ENCODE measurements around the gene ATP2C2. TPM values are rescaled to one million over a fixed set of nuclear protein-coding genes. Genes with fewer than 3 reads are reported as not detected.
"Not testable (repeated sequence)": the region's sequence is repeated elsewhere in the genome, so short reads cannot be mapped to it uniquely, and the experiment has no call there.

ATP2C2 gene
- total RNA-seq, 1 donor from 2014 or later = 33.2 TPM

GRCh38 chr16:84449156-84450140, 81.1 kb downstream of the ATP2C2 start:
- DNase-seq (ENCODE audit: low spot score) = no peak

- no peak for DNase-seq (ENCODE audit: low spot score)
Observed at GRCh38 chr16:84450176-84450865, 82.0 kb downstream of the ATP2C2 start.

- DNase-seq (ENCODE audit: low spot score) = not testable (repeated sequence)
Observed at GRCh38 chr16:84451010-84451676, 82.8 kb downstream of the ATP2C2 start.

- no peak for DNase-seq (ENCODE audit: low spot score)
Observed at GRCh38 chr16:84451781-84452180, 83.4 kb downstream of the ATP2C2 start.

GRCh38 chr16:84453061-84453752, 84.9 kb downstream of the ATP2C2 start:
- no peak for DNase-seq (ENCODE audit: low spot score)

- no peak for DNase-seq (ENCODE audit: low spot score)
Observed at GRCh38 chr16:84454611-84455010, 86.3 kb downstream of the ATP2C2 start.

- DNase-seq (ENCODE audit: low spot score) = no peak
Observed at GRCh38 chr16:84455031-84455430, 86.7 kb downstream of the ATP2C2 start.

- DNase-seq (ENCODE audit: low spot score) = no peak
Observed at GRCh38 chr16:84458606-84459532, 90.5 kb downstream of the ATP2C2 start.

GRCh38 chr16:84459533-84459894, 91.2 kb downstream of the ATP2C2 start:
- no peak for DNase-seq (ENCODE audit: low spot score)

GRCh38 chr16:84459941-84460405, 91.6 kb downstream of the ATP2C2 start:
- no peak for DNase-seq (ENCODE audit: low spot score)

GRCh38 chr16:84460406-84461028, 92.2 kb downstream of the ATP2C2 start:
- DNase-seq (ENCODE audit: low spot score) = no peak

- no peak for DNase-seq (ENCODE audit: low spot score)
Observed at GRCh38 chr16:84461029-84461412, 92.7 kb downstream of the ATP2C2 start.

GRCh38 chr16:84461413-84462295, 93.3 kb downstream of the ATP2C2 start:
- DNase-seq (ENCODE audit: low spot score) = no peak

GRCh38 chr16:84462296-84463210, 94.2 kb downstream of the ATP2C2 start:
- no peak for DNase-seq (ENCODE audit: low spot score)

- DNase-seq (ENCODE audit: low spot score) = no peak
Observed at GRCh38 chr16:84463221-84463620, 94.9 kb downstream of the ATP2C2 start.

- DNase-seq (ENCODE audit: low spot score) = no peak
Observed at GRCh38 chr16:84464116-84464515, 95.8 kb downstream of the ATP2C2 start.

GRCh38 chr16:84465154-84465553, 96.8 kb downstream of the ATP2C2 start:
- no peak for DNase-seq (ENCODE audit: low spot score)

GRCh38 chr16:84466692-84467091, 98.4 kb downstream of the ATP2C2 start:
- DNase-seq (ENCODE audit: low spot score) = no peak

All from ureter (tissue), 1 donor.